ENCODE data around the gene SLC13A3.
A peak's percentile ranks its signal among the peaks of the same experiment; 100 is the strongest.

SLC13A3 gene

GRCh38 chr20:46552460-46553420 is 98.5 kb downstream of the SLC13A3 start:
- no peak for DNase-seq

GRCh38 chr20:46551522-46552381 is 99.5 kb downstream of the SLC13A3 start:
- no peak for DNase-seq

- DNase-seq = no peak
These were observed 100.8 kb downstream of the SLC13A3 start, which contains the start of gene OCSTAMP for GRCh38 chr20:46550461-46550860. OCSTAMP (minus strand) TSS chr20:46550654; CDS start chr20:46550560, 94 bp downstream.

GRCh38 chr20:46549188-46549972 is 101.9 kb downstream of the SLC13A3 start:
- DNase-seq = no peak

- DNase-seq = no peak
These were observed 102.6 kb downstream of the SLC13A3 start for GRCh38 chr20:46548688-46549087.

- DNase-seq = no peak
These were observed 103.3 kb downstream of the SLC13A3 start for GRCh38 chr20:46547995-46548394.

DNA sequence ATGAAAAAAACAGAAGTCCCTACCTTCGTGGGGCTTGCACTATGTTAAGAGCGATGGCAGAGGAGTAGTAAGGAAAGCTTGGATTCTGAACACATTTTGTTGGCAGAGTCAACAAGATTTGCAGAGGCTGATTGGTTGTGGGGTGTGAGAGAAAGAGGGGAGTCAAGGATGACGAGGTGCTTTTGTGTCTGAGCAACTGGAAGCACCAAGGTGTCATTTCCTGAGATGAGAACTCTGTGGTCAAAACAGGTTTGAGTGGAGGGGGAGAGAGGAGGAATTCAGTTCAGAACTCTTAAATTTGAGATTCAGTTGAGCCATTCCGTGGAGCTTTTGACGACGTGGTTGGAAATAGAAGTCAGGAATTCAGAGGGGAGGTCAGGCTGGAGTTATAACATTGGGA is 104.3 kb downstream of the SLC13A3 start:
- no peak for DNase-seq

- DNase-seq = no peak
These were observed 105.0 kb downstream of the SLC13A3 start for GRCh38 chr20:46546298-46546697.

DNA sequence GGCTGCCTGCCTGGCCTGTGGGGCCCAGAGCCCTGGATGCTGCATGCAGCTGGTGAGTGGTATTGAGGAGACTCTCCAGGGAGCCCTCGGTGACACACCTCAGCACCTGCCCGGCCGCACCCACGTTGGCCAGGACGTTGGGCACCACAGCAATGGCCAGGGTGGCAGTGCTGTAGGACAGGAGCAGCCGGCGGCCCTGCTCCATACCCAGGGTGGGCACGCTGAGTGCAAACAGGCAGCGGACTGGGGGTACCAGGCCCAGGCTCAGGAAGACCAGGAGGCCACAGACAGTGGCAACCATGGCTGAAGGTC is 105.5 kb downstream of the SLC13A3 start:
- DNase-seq = no peak

- no peak for DNase-seq
These were observed 106.0 kb downstream of the SLC13A3 start for GRCh38 chr20:46545077-46545826.

- peak; percentile 8 for DNase-seq
These were observed 106.7 kb downstream of the SLC13A3 start for GRCh38 chr20:46544576-46544975.

GRCh38 chr20:46543959-46544358 is 107.3 kb downstream of the SLC13A3 start:
- no peak for DNase-seq

DNA sequence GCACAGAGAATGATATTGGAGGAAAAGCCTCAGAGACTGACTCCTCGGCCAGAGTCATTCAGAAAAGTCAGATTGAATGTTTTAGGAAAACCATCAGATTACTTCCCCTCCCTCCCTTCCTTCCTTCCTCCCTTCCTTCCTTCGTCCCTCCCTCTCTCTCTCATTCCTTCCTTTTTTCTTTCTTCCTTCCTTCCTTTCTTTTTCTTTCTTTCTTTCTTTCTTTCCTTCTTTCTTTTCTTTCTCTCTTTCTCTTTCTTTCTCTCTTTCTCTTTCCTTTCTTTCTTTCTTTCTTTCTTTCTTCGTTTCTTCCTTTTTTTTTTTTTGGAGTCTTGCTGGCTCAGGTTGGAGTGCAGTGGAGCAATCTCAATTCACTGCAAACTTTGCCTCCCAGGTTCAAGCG is 108.2 kb downstream of the SLC13A3 start:
- DNase-seq = no peak

- DNase-seq = no peak
These were observed 109.9 kb downstream of the SLC13A3 start for GRCh38 chr20:46541229-46541935.

DNA sequence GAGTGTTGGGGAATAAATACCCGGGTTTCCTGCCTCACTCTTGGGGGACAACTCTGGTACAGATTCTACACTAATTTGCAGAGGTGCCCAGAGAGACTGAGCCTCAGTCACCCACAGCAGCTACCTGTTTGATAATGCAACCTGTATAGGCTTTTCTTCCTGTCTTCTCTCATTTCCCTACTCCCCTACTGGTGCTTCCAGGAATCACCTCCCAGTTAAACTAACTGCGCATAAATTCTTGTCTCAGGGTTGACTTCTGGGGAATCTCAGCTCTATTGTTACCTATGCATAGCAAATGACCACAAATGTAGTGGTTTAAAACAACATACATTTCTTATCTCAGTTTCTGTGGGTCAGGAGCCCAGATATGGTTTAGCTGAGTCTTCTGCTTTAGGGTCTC is 112.1 kb downstream of the SLC13A3 start:
- no peak for DNase-seq

DNA sequence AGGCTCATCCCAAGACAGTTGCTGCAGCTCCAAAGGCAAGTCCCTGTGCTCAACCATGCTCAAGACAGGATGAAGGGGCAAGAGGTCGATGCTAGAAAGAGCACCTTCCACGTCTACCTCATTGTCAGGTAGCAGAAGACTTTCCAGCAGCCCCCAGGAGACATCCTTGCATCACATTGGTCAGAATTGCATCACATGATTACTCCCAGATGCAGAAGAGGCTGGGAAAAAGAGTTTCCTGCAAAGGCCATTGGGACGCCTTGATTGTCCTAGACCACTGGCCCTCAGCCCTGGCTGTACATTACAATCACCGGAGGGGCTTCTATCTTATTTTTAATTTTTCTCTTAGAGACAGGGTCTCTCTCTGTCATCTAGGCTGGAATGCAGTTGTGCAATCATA is 120.6 kb downstream of the SLC13A3 start:
- DNase-seq = no peak

GRCh38 chr20:46523696-46524328 is 127.4 kb downstream of the SLC13A3 start:
- no peak for DNase-seq

GRCh38 chr20:46523108-46523507 is 128.2 kb downstream of the SLC13A3 start:
- DNase-seq = no peak

GRCh38 chr20:46520976-46521579 is 130.2 kb downstream of the SLC13A3 start:
- peak; percentile 55 for DNase-seq

DNA sequence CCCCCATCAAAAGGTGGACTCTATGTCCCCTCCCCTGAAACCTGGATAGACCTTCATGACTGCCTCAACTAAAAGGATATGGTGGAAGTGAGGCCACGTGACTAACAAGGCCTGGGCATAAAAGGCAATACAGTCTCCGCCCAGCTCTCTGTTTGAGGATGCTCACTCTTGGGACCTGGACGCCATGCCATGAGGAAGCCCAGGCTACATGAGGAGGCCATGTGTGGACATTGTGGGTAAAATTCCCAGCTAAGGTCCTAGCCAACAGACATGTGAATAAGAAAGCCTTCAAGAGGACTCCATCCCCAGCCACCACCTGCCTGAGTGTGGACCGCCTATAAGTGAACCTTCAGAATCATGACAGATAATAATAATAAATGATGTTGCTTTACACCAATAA is 130.7 kb downstream of the SLC13A3 start:
- no peak for DNase-seq

Data from NCI-H345 (cell line).